ENCODE results near the gene ARSK. TPM values are rescaled to one million over a fixed set of nuclear protein-coding genes. Genes with fewer than 3 reads are reported as not detected.
A peak's percentile ranks its signal among the peaks of the same experiment; 100 is the strongest.

Gene ARSK
- total and polyA plus RNA-seq, 12 donors = 2.4 to 6.3 (median 3.4) TPM

GRCh38 chr5:95617057-95617456, 62.2 kb downstream of the ARSK start:
- WGBS, 2 donors = 85 to 94% methylated on average over 5 of the region's 5 CpGs
- ATAC-seq = no peak
- no peaks in the 10 kb centered on the region for H3K36me3 ChIP-seq

GRCh38 chr5:95619096-95619495, 64.2 kb downstream of the ARSK start:
- DNase-seq (no peak), ATAC-seq (no peak)
- 77 to 85% methylated on average over 4 of the region's 4 CpGs for WGBS, 2 donors
- Histone ChIP-seq H3K4me1 (peaks cover 0 to 35% (median 20%) of the 10 kb centered on the region in 9 donors), H3K27ac (no peak overlapping the region), H3K9me3 (peaks cover 0 to under 1% (median 0%) of the 10 kb centered on the region in 11 donors), H3K27me3 (peaks cover 0 to 11% (median 0%) of the 10 kb centered on the region in 7 donors), H3K4me3 (peak overlapping the region in 4 of 10 donors; percentile 59 to 68 (median 60)), H3K36me3 (no peaks in the 10 kb centered on the region)
- intact Hi-C loops (cut with DNase I) = no loop called here
- TF ChIP-seq, protein P1, sequence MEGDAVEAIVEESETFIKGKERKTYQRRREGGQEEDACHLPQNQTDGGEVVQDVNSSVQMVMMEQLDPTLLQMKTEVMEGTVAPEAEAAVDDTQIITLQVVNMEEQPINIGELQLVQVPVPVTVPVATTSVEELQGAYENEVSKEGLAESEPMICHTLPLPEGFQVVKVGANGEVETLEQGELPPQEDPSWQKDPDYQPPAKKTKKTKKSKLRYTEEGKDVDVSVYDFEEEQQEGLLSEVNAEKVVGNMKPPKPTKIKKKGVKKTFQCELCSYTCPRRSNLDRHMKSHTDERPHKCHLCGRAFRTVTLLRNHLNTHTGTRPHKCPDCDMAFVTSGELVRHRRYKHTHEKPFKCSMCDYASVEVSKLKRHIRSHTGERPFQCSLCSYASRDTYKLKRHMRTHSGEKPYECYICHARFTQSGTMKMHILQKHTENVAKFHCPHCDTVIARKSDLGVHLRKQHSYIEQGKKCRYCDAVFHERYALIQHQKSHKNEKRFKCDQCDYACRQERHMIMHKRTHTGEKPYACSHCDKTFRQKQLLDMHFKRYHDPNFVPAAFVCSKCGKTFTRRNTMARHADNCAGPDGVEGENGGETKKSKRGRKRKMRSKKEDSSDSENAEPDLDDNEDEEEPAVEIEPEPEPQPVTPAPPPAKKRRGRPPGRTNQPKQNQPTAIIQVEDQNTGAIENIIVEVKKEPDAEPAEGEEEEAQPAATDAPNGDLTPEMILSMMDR (IDR thresholded peaks at IDR 0.05) = no peak

More at GRCh38 chr5:95617057-95617456, 62.2 kb downstream of the ARSK start:
- H3K4me3 ChIP-seq = no peak overlapping the region
- peaks cover 0 to 26% (median 20%) of the 10 kb centered on the region in 9 donors for H3K4me1 ChIP-seq
- no peak for DNase-seq
- TF ChIP-seq, protein P1 (IDR thresholded peaks at IDR 0.05) = no peak
- H3K9me3 ChIP-seq = peaks cover 0 to 17% (median 0%) of the 10 kb centered on the region in 11 donors
- intact Hi-C loops (cut with DNase I) = no loop called here
- H3K27ac ChIP-seq = no peak overlapping the region
- H3K27me3 ChIP-seq = peaks cover 0 to 11% (median 0%) of the 10 kb centered on the region in 7 donors

DNA sequence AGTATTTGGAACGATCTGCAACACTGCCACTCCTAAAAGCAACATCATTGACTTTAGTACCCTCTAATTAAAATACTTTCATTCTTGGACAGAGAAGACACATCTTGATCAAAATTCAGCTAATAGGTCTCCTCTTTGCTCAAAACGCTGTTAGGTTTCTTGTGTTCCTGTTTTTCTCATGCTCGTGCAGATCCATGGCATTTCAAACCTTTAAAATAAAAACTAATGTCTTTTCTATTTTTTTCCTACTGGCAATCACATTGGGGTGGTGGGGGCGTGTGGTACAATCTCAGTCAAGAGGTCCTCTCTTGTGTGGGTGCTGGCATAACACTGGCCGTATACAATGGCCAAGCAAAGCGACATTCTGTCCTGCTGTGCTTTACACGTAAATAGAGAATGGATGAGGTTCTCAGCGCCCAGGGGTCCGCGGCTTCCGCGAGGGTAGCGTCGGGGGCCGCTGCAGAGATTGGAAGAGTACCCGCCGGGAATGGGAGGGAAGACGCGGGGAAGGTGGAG, 64.7 kb downstream of the ARSK start:
- Histone ChIP-seq H3K4me3 (peak overlapping the region; percentile 47 to 68 (median 59)), H3K36me3 (no peaks in the 10 kb centered on the region), H3K4me1 (peaks cover 0 to 35% (median 20%) of the 10 kb centered on the region in 9 donors), H3K27ac (no peak overlapping the region), H3K27me3 (peaks cover 0 to 11% (median 0%) of the 10 kb centered on the region in 7 donors), H3K9me3 (no peaks in the 10 kb centered on the region)
- 13 to 14% methylated on average over 19 of the region's 19 CpGs for WGBS, 2 donors
- intact Hi-C loops (cut with DNase I) = no loop called here
- peak in 5 of 8 donors; percentile 13 to 43 (median 22) for ATAC-seq
- TF ChIP-seq, protein P1 (IDR thresholded peaks at IDR 0.05) = no peak
- DNase-seq = no peak

DNA sequence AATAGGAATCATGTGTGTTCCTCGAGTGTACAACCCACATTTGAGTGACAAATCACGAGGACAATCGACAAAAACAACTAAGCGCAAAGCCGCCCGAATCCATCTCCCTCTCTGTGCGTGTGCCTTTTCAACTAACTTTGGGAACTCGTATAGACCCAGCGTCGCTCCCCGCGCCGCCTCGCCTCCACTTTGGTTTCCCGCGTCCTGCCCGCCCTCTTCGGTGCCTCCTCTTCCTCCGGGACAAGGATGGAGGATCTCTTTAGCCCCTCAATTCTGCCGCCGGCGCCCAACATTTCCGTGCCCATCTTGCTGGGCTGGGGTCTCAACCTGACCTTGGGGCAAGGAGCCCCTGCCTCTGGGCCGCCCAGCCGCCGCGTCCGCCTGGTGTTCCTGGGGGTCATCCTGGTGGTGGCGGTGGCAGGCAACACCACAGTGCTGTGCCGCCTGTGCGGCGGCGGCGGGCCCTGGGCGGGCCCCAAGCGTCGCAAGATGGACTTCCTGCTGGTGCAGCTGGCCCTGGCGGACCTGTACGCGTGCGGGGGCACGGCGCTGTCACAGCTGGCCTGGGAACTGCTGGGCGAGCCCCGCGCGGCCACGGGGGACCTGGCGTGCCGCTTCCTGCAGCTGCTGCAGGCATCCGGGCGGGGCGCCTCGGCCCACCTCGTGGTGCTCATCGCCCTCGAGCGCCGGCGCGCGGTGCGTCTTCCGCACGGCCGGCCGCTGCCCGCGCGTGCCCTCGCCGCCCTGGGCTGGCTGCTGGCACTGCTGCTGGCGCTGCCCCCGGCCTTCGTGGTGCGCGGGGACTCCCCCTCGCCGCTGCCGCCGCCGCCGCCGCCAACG, 65.3 kb downstream of the ARSK start, which contains the start of gene GPR150:
Gene GPR150, plus strand, starts transcription at position 58 of the 840 bp plus-strand sequence. Its CDS starts 189 bp downstream, at position 247.
- peaks cover 0 to 35% (median 20%) of the 10 kb centered on the region in 9 donors for H3K4me1 ChIP-seq
- peak; percentile 49 to 79 (median 74) for ATAC-seq
- peak within 1 kb of the TSS; percentile 47 to 68 (median 59) for H3K4me3 ChIP-seq
- TF ChIP-seq, protein P1 (IDR thresholded peaks at IDR 0.05) = peak in 1 of 9 donors; percentile 12
- no peaks in the 10 kb centered on the region for H3K36me3 ChIP-seq
- WGBS, 2 donors = 1% methylated on average over 79 to 85 of the region's 85 CpGs
- peaks cover 0 to 11% (median 0%) of the 10 kb centered on the region in 7 donors for H3K27me3 ChIP-seq
- H3K27ac ChIP-seq = peak within 1 kb of the TSS in 2 of 10 donors; percentile 25 to 65
- no peaks in the 10 kb centered on the region for H3K9me3 ChIP-seq
- peak; percentile 13 to 56 for DNase-seq
- intact Hi-C loops (cut with DNase I) = no loop called here
